Neural progenitor cell (in vitro differentiated cells): Measurements from ENCODE around the gene TLR6. TPM values are rescaled to one million over a fixed set of nuclear protein-coding genes. Genes with fewer than 3 reads are reported as not detected.

Experiments used
- DNase-seq: peaks from one replicate; pipeline ENCODE4 v3.0.0-alpha.2; 2016; ENCODE audit warnings: low spot score
- H2AFZ ChIP-seq: fragments of 200-600 bp; sonication (generic); replicated peaks from 2 replicates; pipeline ENCODE4 v1.6.1; 2016; ENCODE audit warnings: antibody characterized with exemption
- H3F3A ChIP-seq: fragments of 200-600 bp; sonication (generic); 2 replicates; pipeline ENCODE4 v1.6.1; 2016; ENCODE audit warnings: antibody characterized with exemption, low read depth
- H3K27ac ChIP-seq: fragments of 200-600 bp; sonication (generic); 2 replicates; pipeline ENCODE4 v1.5.1; 2016; ENCODE audit warnings: mild to moderate bottlenecking
- H3K27me3 ChIP-seq: fragments of 200-600 bp; sonication (generic); 2 replicates; pipeline ENCODE4 v1.6.1; 2016; ENCODE audit warnings: mild to moderate bottlenecking, moderate library complexity
- H3K36me3 ChIP-seq: fragments of 200-600 bp; sonication (generic); 2 replicates; pipeline ENCODE4 v1.5.1; 2016
- H3K4me1 ChIP-seq: fragments of 200-600 bp; sonication (generic); 2 replicates; pipeline ENCODE4 v1.6.1; 2016; ENCODE audit warnings: mixed run types
- H3K4me2 ChIP-seq: fragments of 200-600 bp; sonication (generic); 2 replicates; pipeline ENCODE4 v1.6.1; 2016
- H3K4me3 ChIP-seq: fragments of 200-600 bp; sonication (generic); 2 replicates; pipeline ENCODE4 v1.5.1; 2016
- H3K79me2 ChIP-seq: fragments of 200-600 bp; sonication (generic); 2 replicates; pipeline ENCODE4 v1.6.1; 2016; ENCODE audit warnings: low read depth
- H3K9ac ChIP-seq: fragments of 200-600 bp; sonication (generic); 2 replicates; pipeline ENCODE4 v1.6.1; 2016
- H3K9me3 ChIP-seq: fragments of 200-600 bp; sonication (generic); 2 replicates; pipeline ENCODE4 v1.5.1; 2016; ENCODE audit warnings: low read depth
- H4K20me1 ChIP-seq: fragments of 200-600 bp; sonication (generic); 2 replicates; pipeline ENCODE4 v1.6.1; 2016; ENCODE audit warnings: low read depth
- H3K27ac Mint-ChIP-seq: 3 replicates; pipeline ENCODE4 v1.8.0; 2021; ENCODE audit warnings: mixed read lengths
- H3K27me3 Mint-ChIP-seq: 2 replicates; pipeline ENCODE4 v1.8.0; 2022; ENCODE audit warnings: low read depth, mild to moderate bottlenecking, inconsistent platforms, moderate library complexity, mixed read lengths; ENCODE audit not compliant: insufficient read depth
- H3K36me3 Mint-ChIP-seq: 3 replicates; pipeline ENCODE4 v1.8.0; 2021; ENCODE audit warnings: mixed read lengths
- H3K4me1 Mint-ChIP-seq: 3 replicates; pipeline ENCODE4 v1.8.0; 2021; ENCODE audit warnings: mixed read lengths
- H3K4me3 Mint-ChIP-seq: 3 replicates; pipeline ENCODE4 v1.8.0; 2021; ENCODE audit warnings: mild to moderate bottlenecking, moderate library complexity, mixed read lengths
- H3K9me3 Mint-ChIP-seq: 3 replicates; pipeline ENCODE4 v1.8.0; 2020; ENCODE audit warnings: mixed read lengths
- EZH2 ChIP-seq: fragments of 200-600 bp; sonication (generic); IDR thresholded peaks from 2 replicates; pipeline ENCODE4 v1.6.1; 2017; ENCODE audit warnings: antibody characterized with exemption, mild to moderate bottlenecking, moderate library complexity
- EZH2phosphoT487 ChIP-seq: fragments of 200-600 bp; sonication (generic); IDR thresholded peaks from 2 replicates; pipeline ENCODE4 v1.6.1; 2017; ENCODE audit warnings: antibody characterized with exemption
- microRNA counts: library from miRNA; unstranded; fragments of <30 nt; microRNA quantifications from one replicate; lab custom pipeline; 2016
- microRNA-seq: library from miRNA; unstranded; fragments of <30 nt; microRNA quantifications from one replicate; pipeline ENCODE4, GENCODE V29; 2016
- small RNA-seq: library from RNA; depleted of rRNA; stranded (forward); fragments of <200 nt; gene quantifications from one replicate; pipeline ENCODE3, GENCODE V24; 2015
- total RNA-seq: library from RNA; depleted of rRNA; stranded (reverse); fragments of >200 nt; gene quantifications from 2 replicates; pipeline ENCODE4 v1.2.3, GENCODE V29; 2015; ENCODE audit warnings: low replicate concordance
- TF ChIP-seq, protein P1 (sequence below): fragments of 200-600 bp; sonication (generic); IDR thresholded peaks from 2 replicates; pipeline ENCODE4 v1.5.1; 2017; ENCODE audit warnings: antibody characterized with exemption, mild to moderate bottlenecking

TLR6 gene
- total RNA-seq, 1 donor from 2014 or later: 0.07 TPM

DNA sequence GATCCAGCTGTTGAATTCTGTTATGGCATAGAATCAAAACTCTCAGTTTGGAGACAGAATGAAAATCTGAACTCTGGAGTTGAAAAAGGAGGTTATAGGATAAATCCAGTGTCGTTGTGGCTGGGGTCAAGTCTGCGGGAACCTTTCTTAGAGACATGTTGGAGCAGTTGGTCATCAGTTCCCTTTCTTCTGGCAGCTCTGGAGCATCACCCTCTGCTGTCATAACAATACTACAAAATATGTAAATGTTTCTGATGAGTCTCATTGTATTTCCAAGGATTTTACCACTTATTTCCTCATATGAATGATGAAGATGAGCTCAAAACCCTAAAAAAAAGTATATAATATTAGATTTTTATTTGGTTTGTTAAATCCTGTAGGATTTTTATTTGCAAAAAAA, 81.3 kb downstream of the TLR6 start:
- Mint-ChIP-seq H3K27me3 (peaks cover 2% of the 10 kb centered on the region), H3K27ac (no peak overlapping the region), H3K36me3 (no peaks in the 10 kb centered on the region), H3K9me3 (peaks cover 2% of the 10 kb centered on the region), H3K4me1 (no peaks in the 10 kb centered on the region), H3K4me3 (no peak overlapping the region)
- Histone ChIP-seq H3K4me2 (no peak overlapping the region), H3K27ac (no peak overlapping the region), H3K4me1 (no peaks in the 10 kb centered on the region), H3K4me3 (no peak overlapping the region), H3K9ac (no peak overlapping the region), H4K20me1 (no peaks in the 10 kb centered on the region), H3F3A (no peaks in the 10 kb centered on the region), H3K79me2 (no peaks in the 10 kb centered on the region), H3K36me3 (no peaks in the 10 kb centered on the region), H3K9me3 (no peaks in the 10 kb centered on the region), H3K27me3 (no peaks in the 10 kb centered on the region), H2AFZ (no peak overlapping the region)
- no peak for DNase-seq
- TF ChIP-seq EZH2 (no peak), EZH2phosphoT487 (no peak)
- TF ChIP-seq, protein P1, sequence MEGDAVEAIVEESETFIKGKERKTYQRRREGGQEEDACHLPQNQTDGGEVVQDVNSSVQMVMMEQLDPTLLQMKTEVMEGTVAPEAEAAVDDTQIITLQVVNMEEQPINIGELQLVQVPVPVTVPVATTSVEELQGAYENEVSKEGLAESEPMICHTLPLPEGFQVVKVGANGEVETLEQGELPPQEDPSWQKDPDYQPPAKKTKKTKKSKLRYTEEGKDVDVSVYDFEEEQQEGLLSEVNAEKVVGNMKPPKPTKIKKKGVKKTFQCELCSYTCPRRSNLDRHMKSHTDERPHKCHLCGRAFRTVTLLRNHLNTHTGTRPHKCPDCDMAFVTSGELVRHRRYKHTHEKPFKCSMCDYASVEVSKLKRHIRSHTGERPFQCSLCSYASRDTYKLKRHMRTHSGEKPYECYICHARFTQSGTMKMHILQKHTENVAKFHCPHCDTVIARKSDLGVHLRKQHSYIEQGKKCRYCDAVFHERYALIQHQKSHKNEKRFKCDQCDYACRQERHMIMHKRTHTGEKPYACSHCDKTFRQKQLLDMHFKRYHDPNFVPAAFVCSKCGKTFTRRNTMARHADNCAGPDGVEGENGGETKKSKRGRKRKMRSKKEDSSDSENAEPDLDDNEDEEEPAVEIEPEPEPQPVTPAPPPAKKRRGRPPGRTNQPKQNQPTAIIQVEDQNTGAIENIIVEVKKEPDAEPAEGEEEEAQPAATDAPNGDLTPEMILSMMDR: no peak

- Histone ChIP-seq H3K4me2 (no peak overlapping the region), H3K4me3 (no peak overlapping the region), H3K27ac (no peak overlapping the region), H2AFZ (no peak overlapping the region), H3K9ac (no peak overlapping the region), H3F3A (no peaks in the 10 kb centered on the region), H3K36me3 (no peaks in the 10 kb centered on the region), H3K79me2 (no peaks in the 10 kb centered on the region), H3K4me1 (no peaks in the 10 kb centered on the region), H4K20me1 (no peaks in the 10 kb centered on the region), H3K9me3 (no peaks in the 10 kb centered on the region), H3K27me3 (no peaks in the 10 kb centered on the region)
- TF ChIP-seq, protein P1: no peak
- TF ChIP-seq EZH2phosphoT487 (no peak), EZH2 (no peak)
- Mint-ChIP-seq H3K4me1 (peaks cover 2% of the 10 kb centered on the region), H3K27ac (no peak overlapping the region), H3K9me3 (peaks cover 6% of the 10 kb centered on the region), H3K27me3 (peaks cover 4% of the 10 kb centered on the region), H3K4me3 (no peak overlapping the region), H3K36me3 (no peaks in the 10 kb centered on the region)
- DNase-seq: no peak
These were observed 82.2 kb downstream of the TLR6 start for GRCh38 chr4:38774181-38774955.

MicroRNA genes within 50 kb of the gene (microRNA counts, 767-probe panel; counts per million panel counts)
- microRNA hsa-miR-574-3p (lab: Ali Mortazavi, UCI) (460 counts per million, percentile 90 among the panel's probes with 10 or more counts), microRNA hsa-miR-574-5p (lab: Ali Mortazavi, UCI) (2,113 counts per million, percentile 90 among the panel's probes with 10 or more counts)

Small RNA genes within 50 kb of the gene (microRNA-seq; reads per million reads assigned to microRNA genes)
- 11.4 reads per million, percentile 41 among the genes with 10 or more reads in this experiment for gene MIR574

Small RNA genes within 50 kb of the gene (small RNA-seq; reads per million reads assigned to genes)
- 0.07 reads per million for gene MIR574

Other genes with a start within 250 kb of the TLR6 start
- 22.8 and 24.8 TPM in 2 replicates for gene KLF3, start 192.6 kb downstream of the TLR6 start, total RNA-seq
- gene TLR10, start 73.8 kb downstream of the TLR6 start, total RNA-seq: not detected in 2 replicates
- gene TLR1, start 52.0 kb downstream of the TLR6 start, total RNA-seq: 0.03 TPM in 1 of 2 replicates, not detected in the other
- 5.1 and 7.4 TPM in 2 replicates for gene FAM114A1, start 11.0 kb upstream of the TLR6 start, total RNA-seq
- not detected in 2 replicates for gene TMEM156, start 175.6 kb upstream of the TLR6 start, total RNA-seq
- gene KLHL5, start 205.4 kb upstream of the TLR6 start, total RNA-seq: 45.5 and 65.9 TPM in 2 replicates